ENCODE results near the gene LAMB1. TPM values are rescaled to one million over a fixed set of nuclear protein-coding genes. Genes with fewer than 3 reads are reported as not detected.
"Not testable (repeated sequence)": the region's sequence is repeated elsewhere in the genome, so short reads cannot be mapped to it uniquely, and the experiment has no call there.

The LAMB1 gene
- total RNA-seq, result 31.4 TPM

DNA sequence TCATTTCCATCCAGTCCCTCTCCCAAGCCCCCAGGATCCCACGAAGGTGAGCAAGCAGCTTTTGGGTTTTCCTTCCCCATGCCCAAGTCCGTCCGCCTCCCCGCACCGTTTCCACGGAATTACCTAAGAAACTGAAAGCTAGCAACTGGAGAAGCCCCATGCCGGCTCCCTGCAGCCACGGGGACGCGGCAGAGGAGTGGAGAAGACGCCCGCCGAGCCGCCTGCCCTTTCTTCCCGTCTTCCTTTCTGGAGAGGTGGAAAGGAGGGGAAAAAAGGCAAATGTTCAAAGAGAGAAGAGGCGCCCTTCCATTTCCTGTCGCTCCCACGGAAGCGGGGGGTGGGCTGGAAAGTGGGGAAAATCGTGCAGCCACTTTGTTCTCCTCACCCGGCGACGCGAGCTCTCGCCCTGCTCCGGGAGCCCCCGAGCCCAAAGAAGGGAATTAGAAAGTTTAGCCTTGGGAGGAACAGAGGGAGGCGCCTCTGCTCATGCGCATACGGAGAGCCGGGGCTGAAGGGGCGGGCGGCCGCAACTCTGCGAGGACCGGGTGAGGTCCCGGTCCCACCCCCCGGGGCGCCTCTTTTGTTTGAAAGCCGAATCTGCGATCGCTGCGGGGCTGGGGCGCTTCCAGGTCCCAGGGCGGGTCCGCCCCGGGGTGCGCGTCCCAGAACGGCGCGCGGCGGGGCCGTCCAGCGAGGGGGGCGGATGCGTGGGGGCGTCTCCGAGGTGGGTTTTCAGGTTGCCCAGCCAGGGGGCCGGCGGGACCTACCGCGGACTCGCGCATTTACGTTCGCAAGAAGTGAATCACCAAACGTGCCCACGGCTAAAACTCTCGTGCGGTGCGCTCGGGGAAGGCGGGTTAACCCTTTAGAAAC is at the start of gene LAMB1:
LAMB1 (minus strand) TSS at position 436 of the 873 bp plus-strand sequence; CDS start at position 160, 276 bp downstream.
- no peak for DNase-seq

DNA sequence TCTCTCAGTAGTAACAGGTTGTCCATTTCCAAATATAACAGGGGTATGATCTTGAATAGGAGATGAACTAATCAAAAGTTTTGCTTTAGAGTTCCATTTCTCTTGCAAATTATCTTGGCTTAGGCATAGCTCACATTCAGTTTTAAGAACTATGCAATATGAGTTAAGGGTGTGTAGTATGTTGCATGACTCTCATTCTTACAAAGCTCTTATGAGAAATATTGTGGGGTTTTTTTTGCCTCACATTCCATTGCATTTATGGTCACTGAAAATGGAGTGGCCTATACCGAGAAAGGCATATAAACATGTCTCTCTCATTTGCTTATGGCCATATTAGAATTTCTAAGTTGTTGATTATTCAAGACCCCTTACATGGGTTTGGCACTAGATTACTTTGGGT is 48.5 kb upstream of the LAMB1 start:
- DNase-seq, result no peak

DNA sequence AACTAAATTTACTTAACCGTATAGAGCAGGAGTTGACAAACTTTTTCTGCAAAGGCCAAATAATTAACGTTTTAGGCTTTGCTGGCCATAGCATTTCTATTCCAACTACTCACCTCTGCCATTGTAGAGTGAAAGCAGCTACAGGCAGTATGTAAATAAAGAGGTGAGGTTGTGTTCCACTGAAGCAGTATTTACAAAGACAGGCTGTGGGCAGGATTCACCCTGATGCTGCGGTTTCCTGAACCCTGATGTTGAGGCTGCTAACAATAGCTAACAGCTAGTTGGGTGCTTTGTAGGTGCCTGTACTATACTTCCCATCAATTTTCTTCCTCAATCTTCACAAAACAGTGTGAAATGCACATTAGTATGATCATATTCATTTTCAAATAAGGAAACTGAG is 47.0 kb upstream of the LAMB1 start:
- DNase-seq, result no peak

DNA sequence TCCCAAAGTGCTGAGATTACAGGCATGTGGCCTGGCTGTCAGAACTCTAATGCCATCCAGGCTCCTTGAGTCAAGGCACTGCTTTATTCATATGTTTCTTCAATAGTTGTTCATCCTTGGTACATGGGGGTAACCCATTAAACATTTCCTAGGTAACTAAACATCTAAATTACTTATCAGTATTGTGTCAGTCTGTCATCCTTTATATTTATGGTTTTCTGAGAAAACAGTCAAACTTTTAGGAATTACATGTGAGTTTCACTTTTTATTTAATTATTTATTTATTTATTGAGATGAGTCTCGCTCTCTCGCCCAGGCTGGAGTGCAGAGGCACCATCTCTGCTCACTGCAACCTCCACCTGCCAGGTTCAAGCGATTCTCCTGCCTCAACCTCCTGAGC is 45.5 kb upstream of the LAMB1 start:
- DNase-seq, result no peak

DNA sequence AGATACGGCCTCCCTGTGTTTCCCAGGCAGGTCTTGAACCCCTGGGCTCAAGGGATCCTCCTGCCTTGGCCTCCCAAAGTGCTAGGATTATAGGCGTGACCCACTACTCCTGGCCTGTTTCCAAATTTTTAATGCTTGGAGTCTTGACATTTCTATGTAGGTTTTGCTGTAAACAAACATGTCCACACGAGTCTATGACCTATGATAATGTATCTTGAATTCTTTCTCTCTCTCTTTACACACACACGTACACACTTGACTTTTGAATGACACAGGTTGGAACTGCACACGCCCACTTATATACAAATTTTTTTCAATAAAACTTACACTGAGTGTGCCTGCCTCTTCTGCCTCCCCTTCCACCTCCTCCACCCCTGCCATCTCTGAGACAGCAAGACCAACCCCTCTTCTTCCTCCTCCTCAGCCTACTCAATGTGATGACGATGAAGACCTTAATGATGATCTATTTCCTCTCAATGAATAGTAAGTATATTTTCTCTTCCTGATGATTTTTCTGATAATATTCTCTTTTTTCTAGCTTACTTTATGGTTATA is 44.1 kb upstream of the LAMB1 start:
- DNase-seq, result no peak

DNA sequence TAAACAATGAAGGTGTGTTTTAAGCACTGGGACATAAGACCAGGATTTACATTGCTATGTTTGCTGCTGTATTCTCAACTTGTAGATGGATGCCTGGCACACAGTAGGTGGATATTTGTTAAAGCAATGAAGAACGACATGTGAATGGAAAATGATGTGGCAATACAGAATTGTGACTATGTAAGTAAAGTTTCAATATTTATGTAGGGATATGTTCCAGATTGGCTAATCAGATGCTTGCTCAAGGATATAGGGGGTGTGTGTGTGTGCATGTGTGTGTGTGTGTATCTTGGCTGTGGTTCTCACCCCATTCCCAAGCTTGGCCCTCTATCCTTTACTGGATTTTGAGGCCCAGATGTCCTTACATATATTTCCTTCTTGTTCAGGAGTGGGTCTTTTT is 42.7 kb upstream of the LAMB1 start:
- no peak for DNase-seq

DNA sequence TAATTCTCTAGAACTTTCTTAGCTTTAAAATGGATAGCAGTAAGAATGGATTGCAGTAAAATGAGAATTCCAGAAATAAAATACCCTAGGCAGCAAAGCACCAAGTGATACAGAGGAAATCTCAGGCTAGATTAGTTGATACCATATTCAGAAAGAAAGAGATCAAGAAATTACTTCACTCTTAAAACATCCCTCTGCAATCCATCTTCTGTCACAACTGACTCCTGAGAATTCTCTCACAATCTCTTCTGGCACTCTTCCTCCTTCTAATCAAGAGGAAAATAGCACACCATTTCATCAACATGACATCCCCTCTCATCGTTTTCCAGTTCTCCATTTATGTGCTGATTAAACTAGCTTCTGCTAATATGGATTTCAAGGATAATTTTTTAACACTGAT is 42.2 kb upstream of the LAMB1 start:
- no peak for DNase-seq

DNA sequence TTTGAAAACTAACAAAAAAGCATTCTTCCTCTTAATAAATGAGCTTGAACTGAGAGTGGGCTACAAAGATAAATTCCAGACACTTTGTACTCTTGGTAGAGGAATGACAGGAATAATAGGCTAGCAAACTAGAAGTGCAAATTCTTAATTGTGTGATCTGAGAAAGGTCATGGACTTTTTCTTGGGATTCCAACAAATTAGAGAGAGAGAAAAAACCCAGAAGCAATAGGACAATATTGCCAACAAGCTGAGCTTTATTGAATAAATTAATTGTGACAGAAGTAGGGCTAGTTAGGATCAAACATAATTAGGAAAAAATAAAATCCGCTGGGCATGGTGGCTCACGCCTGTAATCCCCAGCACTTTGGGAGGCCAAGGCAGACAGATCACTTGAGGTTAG is 41.4 kb upstream of the LAMB1 start:
- no peak for DNase-seq

DNA sequence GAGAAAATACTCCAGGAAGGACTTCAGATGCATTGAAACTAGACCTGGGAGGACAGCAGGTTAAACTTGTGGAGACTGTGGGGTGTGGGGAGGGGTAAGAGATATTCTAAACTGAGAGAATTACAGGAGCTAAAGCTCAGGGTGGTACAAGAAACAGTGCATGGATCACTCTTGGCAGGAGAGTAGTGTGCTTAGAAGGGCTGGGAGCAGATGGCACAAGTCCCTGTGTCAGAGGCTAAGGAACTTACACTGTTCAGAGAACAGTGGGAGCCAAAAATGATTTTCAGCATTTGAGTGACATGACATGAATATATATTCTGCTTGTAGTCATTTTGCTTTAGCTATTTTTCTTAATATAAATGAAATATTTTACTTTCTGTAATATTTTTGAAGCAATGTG is 36.0 kb upstream of the LAMB1 start:
- DNase-seq, result no peak

DNA sequence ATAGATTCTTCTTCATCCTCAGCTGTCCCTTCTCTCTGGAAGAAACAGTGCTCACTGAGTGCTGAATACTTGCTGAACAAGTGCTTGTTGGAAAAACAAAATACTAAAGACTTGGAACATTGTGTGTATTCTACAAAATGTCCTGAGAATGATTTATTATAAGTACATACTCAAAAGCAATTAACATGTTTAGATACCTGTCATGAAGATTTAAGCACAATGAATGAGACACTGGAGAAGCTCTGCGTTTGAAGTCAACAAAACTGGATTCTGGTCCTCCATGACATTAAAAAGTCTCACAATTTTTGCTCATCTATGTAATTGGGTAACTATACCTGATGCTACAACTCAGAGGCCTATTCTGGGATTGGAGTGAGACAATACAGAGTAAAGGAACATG is 34.8 kb upstream of the LAMB1 start:
- DNase-seq, result no peak

DNA sequence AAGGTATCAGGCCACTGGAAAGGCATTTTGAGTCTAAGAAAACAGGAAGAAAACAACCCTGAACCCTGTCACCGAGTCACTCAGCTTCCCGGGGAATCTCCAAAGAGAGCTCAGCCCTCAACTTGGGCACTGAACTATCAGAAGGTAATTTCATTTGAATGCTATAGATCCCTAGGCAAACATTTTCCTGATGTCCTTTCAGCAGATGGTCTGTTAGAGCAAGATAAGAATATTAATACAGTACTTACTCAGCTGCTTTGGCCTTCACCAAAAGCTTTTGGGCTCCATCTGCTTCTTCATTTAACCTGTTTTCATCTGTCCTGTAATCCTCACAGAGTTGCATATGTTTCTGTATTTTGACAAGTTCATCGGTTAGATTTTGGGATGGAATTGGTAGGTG is 34.2 kb upstream of the LAMB1 start:
- no peak for DNase-seq

DNA sequence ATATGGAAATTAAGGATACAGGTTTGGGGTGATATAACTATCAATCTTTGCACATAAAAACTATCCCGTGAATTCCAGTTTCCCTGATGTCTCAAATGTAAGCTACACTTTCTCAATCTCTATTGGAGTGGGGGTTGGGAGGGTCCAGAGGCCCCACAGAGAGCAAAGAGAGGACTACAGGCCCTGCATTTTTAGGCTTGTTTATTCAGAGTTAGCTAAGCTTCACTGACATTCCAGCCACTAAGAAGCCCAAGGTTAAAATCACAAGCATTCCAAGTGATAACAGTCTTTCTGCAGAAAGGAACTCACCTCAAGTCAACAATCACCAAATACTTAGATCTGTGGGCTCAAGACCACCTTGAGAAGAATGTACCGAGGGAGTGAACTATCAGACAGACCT is 31.6 kb upstream of the LAMB1 start:
- DNase-seq, result no peak

DNA sequence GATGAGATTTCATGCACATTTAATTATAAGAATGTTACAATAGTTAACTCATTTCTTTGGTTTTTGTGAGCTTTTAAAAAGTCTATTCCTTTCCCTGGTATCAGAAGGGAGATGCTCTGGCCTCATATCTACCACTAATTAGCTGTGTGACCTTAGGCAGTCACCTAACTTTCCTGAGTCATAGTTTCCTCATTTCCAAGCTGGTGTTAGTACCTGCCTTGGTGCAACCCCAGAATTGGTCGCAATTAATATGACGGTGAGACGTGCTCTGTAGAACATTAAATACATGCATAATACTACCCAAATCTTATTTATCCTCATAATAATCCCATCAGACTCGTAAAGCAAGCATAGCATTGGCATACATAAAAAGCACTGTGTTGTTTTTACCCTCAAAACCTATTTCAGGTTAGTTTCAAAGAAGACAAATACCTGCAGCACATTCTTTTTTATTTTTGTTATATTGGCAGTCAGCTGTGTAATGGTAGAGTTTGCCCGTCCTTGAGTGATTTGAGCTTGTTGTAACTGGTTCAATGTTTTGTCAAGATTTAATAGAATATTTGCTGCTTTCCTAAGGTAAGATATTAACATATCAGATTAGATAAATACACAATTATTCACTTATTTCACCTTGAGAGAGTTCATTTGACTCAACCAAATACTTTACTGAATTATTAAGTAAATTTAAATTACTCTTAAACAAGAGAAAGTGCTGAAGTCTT is 31.0 kb upstream of the LAMB1 start:
- DNase-seq, result no peak

DNA sequence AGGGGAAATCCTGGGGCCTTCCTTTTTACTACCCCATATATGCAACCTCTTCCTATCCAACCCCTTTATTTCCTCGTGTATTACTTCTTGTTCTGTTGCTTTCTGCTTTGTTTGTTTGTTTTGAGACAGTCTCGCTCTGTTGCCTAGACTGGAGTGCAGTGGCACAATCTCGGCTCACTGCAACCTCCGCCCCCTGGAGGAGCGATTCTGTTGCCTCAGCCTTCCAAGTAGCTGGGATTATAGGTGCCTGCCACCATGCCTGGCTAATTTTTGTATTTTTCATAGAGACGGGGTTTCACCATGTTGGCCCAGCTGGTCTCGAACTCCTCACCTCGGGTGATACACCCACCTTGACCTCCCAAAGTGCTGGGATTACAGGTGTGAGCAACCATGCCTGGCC is 30.3 kb upstream of the LAMB1 start:
- not testable (repeated sequence) for DNase-seq

DNA sequence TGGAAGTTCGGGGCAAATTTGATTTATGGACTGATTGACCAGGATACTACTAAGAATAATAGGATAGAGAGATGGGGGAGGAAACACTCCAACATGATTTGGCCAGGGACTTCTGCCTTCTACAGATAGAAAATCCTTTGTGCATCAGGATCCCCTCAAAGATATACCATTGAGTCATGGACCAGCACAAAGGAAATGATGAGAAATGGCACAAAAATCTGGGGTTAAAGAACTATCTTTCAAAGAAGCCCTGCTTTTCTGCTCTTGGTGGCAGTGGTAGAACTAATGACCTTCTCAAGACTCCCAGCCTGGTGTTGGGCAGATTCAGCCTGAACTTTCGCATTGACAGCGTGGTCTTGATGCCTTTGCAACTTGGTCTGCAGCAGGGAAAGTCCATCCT is 27.6 kb upstream of the LAMB1 start:
- no peak for DNase-seq

DNA sequence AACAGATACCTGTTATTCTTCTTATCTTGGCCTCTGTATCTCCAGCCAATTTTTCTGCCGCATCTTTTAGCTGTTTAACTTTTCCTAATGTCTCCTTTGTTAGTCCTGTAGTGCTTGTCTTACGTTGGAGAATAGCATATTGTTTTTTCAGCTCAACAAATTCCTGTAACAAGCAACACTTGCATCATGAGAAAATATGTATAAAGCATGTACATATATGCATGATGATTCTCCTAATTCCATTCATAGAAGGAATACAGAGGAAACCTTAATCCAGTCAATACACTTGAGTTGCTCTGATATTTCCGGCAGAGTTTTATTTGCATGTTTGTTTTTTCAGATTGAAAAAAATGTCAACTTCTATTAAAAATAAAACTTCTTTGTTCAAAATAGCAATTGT is 26.1 kb upstream of the LAMB1 start:
- no peak for DNase-seq

DNA sequence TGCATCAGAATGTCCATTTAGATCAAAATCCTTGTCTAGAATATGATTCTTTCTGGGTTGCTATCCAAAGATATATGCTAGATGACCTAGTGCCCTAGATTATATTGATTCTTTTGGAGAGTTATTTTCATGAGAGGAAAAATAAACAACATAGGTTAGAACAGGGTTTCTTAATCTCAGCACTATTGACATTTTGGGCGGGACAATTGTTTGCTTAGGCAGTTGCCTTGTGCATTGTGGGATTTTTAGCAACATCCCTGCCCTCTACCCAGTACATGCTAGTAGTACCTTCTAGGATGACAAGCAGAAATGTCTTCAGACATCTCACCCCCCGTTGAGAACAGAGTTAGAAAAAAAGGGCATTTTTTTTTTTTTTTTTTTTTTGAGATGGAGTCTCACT is 25.1 kb upstream of the LAMB1 start:
- DNase-seq, result no peak

DNA sequence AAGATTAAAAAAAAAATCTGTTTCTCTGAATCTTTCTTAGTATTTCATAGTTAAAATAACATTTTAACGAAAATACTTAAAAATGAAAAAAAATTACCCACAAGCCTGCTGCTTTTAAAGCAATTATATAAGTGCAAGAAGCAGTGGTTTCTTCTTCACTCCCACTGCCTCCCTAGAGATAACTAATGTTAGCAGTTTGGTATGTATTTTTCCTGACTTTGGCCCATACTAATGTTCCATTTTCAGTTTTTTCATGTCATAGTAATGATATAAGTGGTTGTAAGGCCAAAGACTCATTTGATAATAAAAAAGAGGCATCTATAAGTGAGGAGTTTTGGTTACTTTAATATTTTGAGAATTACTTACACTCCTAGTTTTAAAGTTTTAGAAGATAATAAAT is 24.3 kb upstream of the LAMB1 start:
- no peak for DNase-seq

DNA sequence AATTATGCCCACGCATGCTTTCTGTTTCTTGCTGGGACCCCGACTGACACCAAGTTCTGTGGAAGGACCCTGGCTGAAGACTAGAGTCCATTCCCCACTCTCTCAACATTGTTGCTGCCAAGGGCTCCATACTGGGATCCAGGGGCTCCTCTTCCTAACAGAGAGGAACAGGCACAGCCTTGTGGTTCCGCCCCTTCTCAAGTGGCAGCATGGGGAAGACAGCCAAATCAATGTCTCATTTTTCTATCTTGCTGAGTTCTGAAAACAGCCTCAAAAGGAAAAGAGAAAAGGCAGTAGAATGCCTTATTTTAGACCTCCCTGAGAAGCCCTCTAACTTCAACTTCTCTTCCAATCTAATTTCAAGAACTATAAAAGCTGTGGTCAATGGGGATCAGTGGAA is 23.7 kb upstream of the LAMB1 start:
- DNase-seq, result no peak

DNA sequence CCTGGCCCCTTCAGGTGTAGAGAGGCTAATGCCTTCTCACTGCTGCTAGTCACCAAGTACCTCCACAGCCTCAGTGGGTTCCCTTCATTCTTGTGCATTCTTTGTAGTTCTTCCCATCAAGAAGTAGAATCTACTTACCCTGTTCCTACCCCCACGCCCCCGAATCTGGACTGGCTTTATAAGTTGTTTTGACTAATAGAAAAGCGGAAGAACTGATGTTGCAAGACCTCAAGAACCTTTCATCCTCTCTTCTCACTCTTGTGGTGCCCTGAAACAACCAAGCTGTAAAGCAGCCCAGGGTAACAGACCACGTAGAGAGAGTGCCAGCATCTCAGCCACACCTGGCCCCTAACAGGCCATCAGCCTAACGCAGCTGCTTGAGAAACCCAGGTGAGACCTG is 23.2 kb upstream of the LAMB1 start:
- DNase-seq, result no peak

DNA sequence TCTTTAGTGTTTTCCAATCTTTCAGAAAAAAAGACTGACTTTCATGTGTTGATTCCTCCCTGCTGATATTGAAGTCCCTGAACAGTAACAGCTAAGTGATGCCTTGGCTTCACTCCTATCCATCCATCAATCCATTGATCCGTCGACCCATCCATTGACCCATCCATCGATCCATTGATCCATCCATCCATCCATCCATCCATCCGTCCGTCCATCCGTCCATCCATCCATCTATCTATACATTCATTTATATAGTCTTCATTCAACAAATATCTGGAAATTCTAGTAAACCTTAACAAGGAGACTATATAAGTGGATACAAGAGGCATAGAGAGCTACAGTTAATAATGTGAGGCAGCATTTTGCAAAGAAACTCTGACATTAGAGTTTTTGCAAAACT is 21.6 kb upstream of the LAMB1 start:
- no peak for DNase-seq

DNA sequence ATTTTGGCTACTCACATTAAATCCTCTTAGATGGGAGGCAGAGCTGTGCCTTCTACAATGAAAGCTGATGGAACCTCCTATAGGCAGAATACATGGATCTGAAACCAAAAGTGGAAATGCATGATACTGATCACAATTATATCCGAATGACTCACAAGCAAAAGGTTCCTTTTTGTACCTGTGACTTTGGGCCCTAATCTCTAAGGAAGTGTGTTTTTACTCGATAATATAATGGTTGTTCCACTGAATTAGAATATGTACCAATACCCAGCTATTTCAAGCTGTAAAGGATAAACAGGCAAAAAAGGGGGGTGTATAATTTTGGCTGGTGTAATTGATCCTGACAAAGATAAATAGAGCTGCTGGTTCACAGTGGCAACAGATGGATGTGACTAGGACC is 17.6 kb upstream of the LAMB1 start:
- DNase-seq, result no peak

DNA sequence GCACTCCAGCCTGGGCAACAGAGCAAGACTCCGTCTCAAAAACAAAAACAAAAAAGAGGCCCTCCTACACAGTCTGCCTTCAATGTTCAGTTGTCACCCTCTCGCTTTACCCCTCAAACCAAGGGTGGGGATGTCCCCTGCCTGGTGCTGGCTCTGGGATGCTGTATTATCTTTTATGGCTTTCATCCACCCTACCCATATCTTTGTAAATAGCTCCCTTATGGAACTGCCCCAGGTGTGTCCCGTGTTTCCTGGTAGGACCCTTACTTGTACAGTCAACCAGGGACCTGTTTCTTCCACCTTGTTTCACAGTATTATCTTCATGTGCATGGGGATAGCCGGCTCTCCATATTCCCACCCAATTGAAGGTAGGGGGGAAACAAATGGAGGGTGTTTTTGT is 15.7 kb upstream of the LAMB1 start:
- DNase-seq, result no peak

DNA sequence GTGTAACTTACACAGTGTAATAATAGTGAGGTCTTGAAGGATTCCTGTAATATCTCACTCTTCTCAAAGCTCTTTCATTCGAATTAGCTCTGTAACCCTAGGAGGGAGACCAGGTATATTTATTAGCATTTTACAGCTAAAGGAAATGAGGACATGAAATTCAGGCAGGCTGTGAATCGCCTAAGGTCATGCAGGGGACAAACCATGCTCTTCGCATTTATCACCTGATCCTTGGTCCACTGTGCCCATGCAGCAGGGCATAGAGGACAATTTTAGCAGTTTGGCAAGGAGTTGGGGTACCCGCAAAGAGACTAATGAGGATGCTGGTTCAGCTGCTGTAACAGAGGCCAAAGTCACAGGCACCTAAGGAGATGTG is 14.8 kb upstream of the LAMB1 start:
- no peak for DNase-seq
